HepG2 (cell line): ENCODE data around the gene P2RY2. TPM values are rescaled to one million over a fixed set of nuclear protein-coding genes. Genes with fewer than 3 reads are reported as not detected.

Source experiments
- GATAD2A ChIP-seq: IDR thresholded peaks from 2 replicates; pipeline ENCODE4 v1.6.1; 2016
- HINFP ChIP-seq: sonication (generic); formaldehyde crosslinking; IDR thresholded peaks from 2 replicates; pipeline ENCODE4 v1.4.0; 2020; ENCODE audit warnings: low read depth, mild to moderate bottlenecking, missing genetic modification reagents
- HOXA3 ChIP-seq: sonication (generic); formaldehyde crosslinking; IDR thresholded peaks from 2 replicates; pipeline ENCODE4 v1.5.0; 2020; ENCODE audit warnings: missing genetic modification reagents
- MYC ChIP-seq: sonication (generic); formaldehyde crosslinking; IDR thresholded peaks from 2 replicates; pipeline ENCODE4 v1.9.0; 2021; ENCODE audit warnings: missing genetic modification reagents, borderline replicate concordance
- NPAS2 ChIP-seq: sonication (generic); formaldehyde crosslinking; IDR thresholded peaks from 2 replicates; pipeline ENCODE4 v1.8.0; 2022; ENCODE audit warnings: mild to moderate bottlenecking, missing genetic modification reagents, borderline replicate concordance
- NR2F1 ChIP-seq, 2 experiments: fragments of 450-650 bp in 1 of 2; formaldehyde crosslinking in 1 of 2; IDR thresholded peaks; 2 replicates each; pipeline versions ENCODE4 v1.5.0 to v1.6.1; 2016 to 2020; ENCODE audit warnings: mild to moderate bottlenecking in 1 of 2, missing compliant biosample characterization in 1 of 2, missing genetic modification reagents in 1 of 2, moderate library complexity in 1 of 2
- RBFOX2 ChIP-seq: fragments of 200-400 bp; formaldehyde crosslinking; IDR thresholded peaks from 2 replicates; pipeline ENCODE4 v1.6.1; 2017; ENCODE audit warnings: low read depth, mild to moderate bottlenecking, low read length
- STAG1 ChIP-seq: sonication (generic); formaldehyde crosslinking; IDR thresholded peaks from 2 replicates; pipeline ENCODE4 v1.4.0; 2020; ENCODE audit warnings: missing genetic modification reagents
- TCF7 ChIP-seq: sonication (generic); IDR thresholded peaks from 2 replicates; pipeline ENCODE4 v1.6.1; 2016; ENCODE audit warnings: antibody characterized with exemption, low read depth
- TEAD3 ChIP-seq: optimal IDR thresholded peaks from 2 replicates; pipeline ENCODE3; 2016; ENCODE audit warnings: borderline replicate concordance
- ZNF333 ChIP-seq: sonication (generic); formaldehyde crosslinking; IDR thresholded peaks from 2 replicates; pipeline ENCODE4 v1.4.0; 2020; ENCODE audit warnings: mild to moderate bottlenecking, missing genetic modification reagents, borderline replicate concordance
- ZNF501 ChIP-seq: sonication (generic); formaldehyde crosslinking; IDR thresholded peaks from 2 replicates; pipeline ENCODE4 v1.5.1; 2020; ENCODE audit warnings: mild to moderate bottlenecking, moderate library complexity, missing genetic modification reagents
- ZNF513 ChIP-seq: sonication (generic); formaldehyde crosslinking; conservative IDR thresholded peaks from 2 replicates; pipeline ENCODE4 v1.5.0; 2020; ENCODE audit warnings: missing genetic modification reagents
- ZNF562 ChIP-seq: sonication (generic); formaldehyde crosslinking; IDR thresholded peaks from 2 replicates; pipeline ENCODE4 v1.8.0; 2022; ENCODE audit warnings: missing genetic modification reagents, borderline replicate concordance
- ZNF878 ChIP-seq: sonication (generic); formaldehyde crosslinking; IDR thresholded peaks from 2 replicates; pipeline ENCODE4 v1.8.1; 2023; ENCODE audit warnings: mild to moderate bottlenecking, missing genetic modification reagents, moderate library complexity
- polyA plus RNA-seq, 8 experiments: library from polyadenylated mRNA; depleted of rRNA in 3 of 8; stranded (reverse) in 7 of 8; unstranded in 1 of 8; fragments of >200 nt; fragmentation: Illumina TruSeq in 4 of 8; extraction: Trizol in 4 of 8; gene quantifications; 2 replicates each; pipeline versions ENCODE4 v1.2.1 to v1.2.3, GENCODE V29; 2011 to 2016; ENCODE audit warnings: low read depth in 4 of 8, missing spikeins in 1 of 8, mixed read lengths in 1 of 8; ENCODE audit not compliant: insufficient read depth in 1 of 8
- total RNA-seq, 5 experiments: library from RNA; depleted of rRNA; stranded (reverse); fragments of >200 nt; fragmentation: Illumina TruSeq; extraction: Trizol; gene quantifications; 2 replicates each; pipeline ENCODE4 v1.2.3, GENCODE V29; 2016; ENCODE audit warnings: low read depth in 1 of 5
- TF ChIP-seq, protein P1 (sequence below): sonication (generic); formaldehyde crosslinking; IDR thresholded peaks from 2 replicates; pipeline ENCODE4 v1.4.0; 2020; ENCODE audit warnings: missing genetic modification reagents
- TF ChIP-seq, protein P2 (sequence below): sonication (generic); formaldehyde crosslinking; IDR thresholded peaks from 2 replicates; pipeline ENCODE4 v1.4.0; 2020; ENCODE audit warnings: missing genetic modification reagents
- TF ChIP-seq, protein P3 (sequence below): IDR thresholded peaks from 2 replicates; pipeline ENCODE4 v1.6.1; 2016; ENCODE audit warnings: mild to moderate bottlenecking
- TF ChIP-seq, protein P4 (sequence below): sonication (generic); formaldehyde crosslinking; IDR thresholded peaks from 2 replicates; pipeline ENCODE4 v1.4.0; 2020; ENCODE audit warnings: missing genetic modification reagents

P2RY2 gene
- total and polyA plus RNA-seq, 2 of the 13 experiments (the other 11 are each of a cell fraction or from before 2014, with no cell fraction given) = 0.95 to 3.1 TPM

GRCh38 chr11:73175551-73176144 lies 42.4 kb upstream of the P2RY2 start (continued):
- TF ChIP-seq ZNF513 (CRISPR knock-in tag) = no peak
- 0 out of 2 replicates have a peak, but pooled peaks have one; percentile 65 for TF ChIP-seq ZNF333 (CRISPR knock-in tag)
- 0 out of 2 replicates have a peak, but pooled peaks have one; percentile 29 for TF ChIP-seq TCF7
- TF ChIP-seq HOXA3 = peak; percentile 31; the same call in 1 of the 2 replicates
- peak; percentile 95 for TF ChIP-seq TEAD3
- 0 out of 2 replicates have a peak, but pooled peaks have one; percentile 19 for TF ChIP-seq HINFP (CRISPR knock-in tag)
- TF ChIP-seq ZNF562 (CRISPR knock-in tag) = no peak
- 0 out of 4 replicates have a peak, but pooled peaks of 1 of the 2 experiments have one; percentile 9 for TF ChIP-seq NR2F1 (CRISPR knock-in tag; IDR thresholded peaks at IDR 0.05)
- TF ChIP-seq, protein P1, sequence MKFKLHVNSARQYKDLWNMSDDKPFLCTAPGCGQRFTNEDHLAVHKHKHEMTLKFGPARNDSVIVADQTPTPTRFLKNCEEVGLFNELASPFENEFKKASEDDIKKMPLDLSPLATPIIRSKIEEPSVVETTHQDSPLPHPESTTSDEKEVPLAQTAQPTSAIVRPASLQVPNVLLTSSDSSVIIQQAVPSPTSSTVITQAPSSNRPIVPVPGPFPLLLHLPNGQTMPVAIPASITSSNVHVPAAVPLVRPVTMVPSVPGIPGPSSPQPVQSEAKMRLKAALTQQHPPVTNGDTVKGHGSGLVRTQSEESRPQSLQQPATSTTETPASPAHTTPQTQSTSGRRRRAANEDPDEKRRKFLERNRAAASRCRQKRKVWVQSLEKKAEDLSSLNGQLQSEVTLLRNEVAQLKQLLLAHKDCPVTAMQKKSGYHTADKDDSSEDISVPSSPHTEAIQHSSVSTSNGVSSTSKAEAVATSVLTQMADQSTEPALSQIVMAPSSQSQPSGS = no peak
- 0 out of 2 replicates have a peak, but pooled peaks have one; percentile 18 for TF ChIP-seq ZNF878 (CRISPR knock-in tag)
- TF ChIP-seq RBFOX2 = 0 out of 2 replicates have a peak, but pooled peaks have one; percentile 33
- peak; percentile 13; the same call in 1 of the 2 replicates for TF ChIP-seq MYC (CRISPR knock-in tag)
- TF ChIP-seq NPAS2 (CRISPR knock-in tag) = no peak
- TF ChIP-seq, protein P2, sequence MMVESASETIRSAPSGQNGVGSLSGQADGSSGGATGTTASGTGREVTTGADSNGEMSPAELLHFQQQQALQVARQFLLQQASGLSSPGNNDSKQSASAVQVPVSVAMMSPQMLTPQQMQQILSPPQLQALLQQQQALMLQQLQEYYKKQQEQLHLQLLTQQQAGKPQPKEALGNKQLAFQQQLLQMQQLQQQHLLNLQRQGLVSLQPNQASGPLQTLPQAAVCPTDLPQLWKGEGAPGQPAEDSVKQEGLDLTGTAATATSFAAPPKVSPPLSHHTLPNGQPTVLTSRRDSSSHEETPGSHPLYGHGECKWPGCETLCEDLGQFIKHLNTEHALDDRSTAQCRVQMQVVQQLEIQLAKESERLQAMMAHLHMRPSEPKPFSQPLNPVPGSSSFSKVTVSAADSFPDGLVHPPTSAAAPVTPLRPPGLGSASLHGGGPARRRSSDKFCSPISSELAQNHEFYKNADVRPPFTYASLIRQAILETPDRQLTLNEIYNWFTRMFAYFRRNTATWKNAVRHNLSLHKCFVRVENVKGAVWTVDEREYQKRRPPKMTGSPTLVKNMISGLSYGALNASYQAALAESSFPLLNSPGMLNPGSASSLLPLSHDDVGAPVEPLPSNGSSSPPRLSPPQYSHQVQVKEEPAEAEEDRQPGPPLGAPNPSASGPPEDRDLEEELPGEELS (CRISPR knock-in tag) = peak; percentile 75
- TF ChIP-seq, protein P3, sequence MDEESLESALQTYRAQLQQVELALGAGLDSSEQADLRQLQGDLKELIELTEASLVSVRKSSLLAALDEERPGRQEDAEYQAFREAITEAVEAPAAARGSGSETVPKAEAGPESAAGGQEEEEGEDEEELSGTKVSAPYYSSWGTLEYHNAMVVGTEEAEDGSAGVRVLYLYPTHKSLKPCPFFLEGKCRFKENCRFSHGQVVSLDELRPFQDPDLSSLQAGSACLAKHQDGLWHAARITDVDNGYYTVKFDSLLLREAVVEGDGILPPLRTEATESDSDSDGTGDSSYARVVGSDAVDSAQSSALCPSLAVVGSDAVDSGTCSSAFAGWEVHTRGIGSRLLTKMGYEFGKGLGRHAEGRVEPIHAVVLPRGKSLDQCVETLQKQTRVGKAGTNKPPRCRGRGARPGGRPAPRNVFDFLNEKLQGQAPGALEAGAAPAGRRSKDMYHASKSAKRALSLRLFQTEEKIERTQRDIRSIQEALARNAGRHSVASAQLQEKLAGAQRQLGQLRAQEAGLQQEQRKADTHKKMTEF (CRISPR knock-in tag) = peak; percentile 47; the same call in 1 of the 2 replicates
- TF ChIP-seq, protein P4, sequence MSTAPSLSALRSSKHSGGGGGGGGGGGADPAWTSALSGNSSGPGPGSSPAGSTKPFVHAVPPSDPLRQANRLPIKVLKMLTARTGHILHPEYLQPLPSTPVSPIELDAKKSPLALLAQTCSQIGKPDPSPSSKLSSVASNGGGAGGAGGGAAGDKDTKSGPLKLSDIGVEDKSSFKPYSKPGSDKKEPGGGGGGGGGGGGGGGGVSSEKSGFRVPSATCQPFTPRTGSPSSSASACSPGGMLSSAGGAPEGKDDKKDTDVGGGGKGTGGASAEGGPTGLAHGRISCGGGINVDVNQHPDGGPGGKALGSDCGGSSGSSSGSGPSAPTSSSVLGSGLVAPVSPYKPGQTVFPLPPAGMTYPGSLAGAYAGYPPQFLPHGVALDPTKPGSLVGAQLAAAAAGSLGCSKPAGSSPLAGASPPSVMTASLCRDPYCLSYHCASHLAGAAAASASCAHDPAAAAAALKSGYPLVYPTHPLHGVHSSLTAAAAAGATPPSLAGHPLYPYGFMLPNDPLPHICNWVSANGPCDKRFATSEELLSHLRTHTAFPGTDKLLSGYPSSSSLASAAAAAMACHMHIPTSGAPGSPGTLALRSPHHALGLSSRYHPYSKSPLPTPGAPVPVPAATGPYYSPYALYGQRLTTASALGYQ (CRISPR knock-in tag) = peak; percentile 30; the same call in 1 of the 2 replicates
- TF ChIP-seq STAG1 = peak; percentile 38
- peak; percentile 88 for TF ChIP-seq ZNF501
- TF ChIP-seq GATAD2A (CRISPR knock-in tag) = peak; percentile 85
